ENCODE results near the gene SNAPC4. TPM values are rescaled to one million over a fixed set of nuclear protein-coding genes. Genes with fewer than 3 reads are reported as not detected.

The SNAPC4 gene
- total RNA-seq, 1 donor from 2014 or later = 15.7 TPM

DNA sequence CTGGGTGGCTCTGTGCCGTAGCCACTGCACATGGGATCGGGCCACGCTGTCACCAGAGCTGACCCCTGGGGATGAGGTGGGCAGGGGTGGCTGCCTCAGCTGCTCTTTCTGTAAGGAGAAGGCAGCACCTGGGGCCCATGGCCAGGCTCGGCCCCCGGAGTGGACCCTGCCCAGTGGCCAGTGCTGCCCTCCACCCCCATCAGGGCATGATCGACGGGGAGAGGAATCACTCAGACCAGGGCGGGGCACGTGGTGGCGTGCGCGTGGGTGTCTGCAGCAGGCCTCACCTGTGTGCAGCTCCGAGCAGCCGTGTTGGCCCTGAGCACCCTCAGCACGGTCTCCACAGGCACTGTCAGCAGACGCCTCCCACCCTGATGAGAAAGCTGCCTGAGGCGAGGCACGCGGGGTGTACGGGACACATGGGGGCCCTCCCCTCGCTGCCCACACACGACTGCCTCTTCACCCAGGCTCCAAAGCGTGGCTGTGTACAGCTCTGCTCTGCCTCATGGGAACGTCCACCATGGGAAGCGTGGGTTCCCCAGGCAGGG is 17.9 kb downstream of the SNAPC4 start:
- no peak for DNase-seq (ENCODE audit: extremely low spot score, unreplicated experiment)
- Mint-ChIP-seq H3K9me3 (no peaks in the 10 kb centered on the region), H3K4me3 (no peak overlapping the region), H3K36me3 (peaks cover 7% of the 10 kb centered on the region), H3K27me3 (no peaks in the 10 kb centered on the region), H3K4me1 (ENCODE audit: unreplicated experiment) (no peaks in the 10 kb centered on the region), H3K27ac (no peak overlapping the region)
- TF ChIP-seq, protein P1, sequence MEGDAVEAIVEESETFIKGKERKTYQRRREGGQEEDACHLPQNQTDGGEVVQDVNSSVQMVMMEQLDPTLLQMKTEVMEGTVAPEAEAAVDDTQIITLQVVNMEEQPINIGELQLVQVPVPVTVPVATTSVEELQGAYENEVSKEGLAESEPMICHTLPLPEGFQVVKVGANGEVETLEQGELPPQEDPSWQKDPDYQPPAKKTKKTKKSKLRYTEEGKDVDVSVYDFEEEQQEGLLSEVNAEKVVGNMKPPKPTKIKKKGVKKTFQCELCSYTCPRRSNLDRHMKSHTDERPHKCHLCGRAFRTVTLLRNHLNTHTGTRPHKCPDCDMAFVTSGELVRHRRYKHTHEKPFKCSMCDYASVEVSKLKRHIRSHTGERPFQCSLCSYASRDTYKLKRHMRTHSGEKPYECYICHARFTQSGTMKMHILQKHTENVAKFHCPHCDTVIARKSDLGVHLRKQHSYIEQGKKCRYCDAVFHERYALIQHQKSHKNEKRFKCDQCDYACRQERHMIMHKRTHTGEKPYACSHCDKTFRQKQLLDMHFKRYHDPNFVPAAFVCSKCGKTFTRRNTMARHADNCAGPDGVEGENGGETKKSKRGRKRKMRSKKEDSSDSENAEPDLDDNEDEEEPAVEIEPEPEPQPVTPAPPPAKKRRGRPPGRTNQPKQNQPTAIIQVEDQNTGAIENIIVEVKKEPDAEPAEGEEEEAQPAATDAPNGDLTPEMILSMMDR (conservative IDR thresholded peaks at IDR 0.05) = no peak

DNA sequence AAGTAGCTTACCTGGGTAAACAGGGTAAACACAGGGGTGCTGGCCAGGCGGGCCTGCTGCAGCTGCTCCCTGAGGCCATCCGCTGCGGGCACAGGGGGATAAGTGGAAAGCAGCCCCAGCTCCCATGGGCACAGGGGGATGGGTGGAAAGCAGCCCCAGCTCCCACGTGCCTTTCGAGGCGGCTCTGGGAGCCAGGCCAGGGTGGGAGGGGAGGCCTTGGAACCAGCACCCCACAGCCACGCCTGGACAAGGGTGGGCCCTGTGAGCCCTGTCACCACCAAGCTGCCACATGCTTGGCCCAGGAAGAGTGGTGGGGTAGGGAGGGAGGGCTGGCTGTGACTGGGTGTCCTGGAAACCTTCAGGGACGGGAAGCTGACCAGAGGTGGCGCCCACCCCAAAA is 18.7 kb downstream of the SNAPC4 start:
- TF ChIP-seq, protein P1 (conservative IDR thresholded peaks at IDR 0.05) = no peak
- H3K9me3 Mint-ChIP-seq = no peaks in the 10 kb centered on the region
- H3K4me1 Mint-ChIP-seq (ENCODE audit: unreplicated experiment) = no peaks in the 10 kb centered on the region
- no peak for DNase-seq (ENCODE audit: extremely low spot score, unreplicated experiment)
- H3K27ac Mint-ChIP-seq = no peak overlapping the region
- peaks cover 7% of the 10 kb centered on the region for H3K36me3 Mint-ChIP-seq
- no peak overlapping the region for H3K4me3 Mint-ChIP-seq
- H3K27me3 Mint-ChIP-seq = no peaks in the 10 kb centered on the region

DNA sequence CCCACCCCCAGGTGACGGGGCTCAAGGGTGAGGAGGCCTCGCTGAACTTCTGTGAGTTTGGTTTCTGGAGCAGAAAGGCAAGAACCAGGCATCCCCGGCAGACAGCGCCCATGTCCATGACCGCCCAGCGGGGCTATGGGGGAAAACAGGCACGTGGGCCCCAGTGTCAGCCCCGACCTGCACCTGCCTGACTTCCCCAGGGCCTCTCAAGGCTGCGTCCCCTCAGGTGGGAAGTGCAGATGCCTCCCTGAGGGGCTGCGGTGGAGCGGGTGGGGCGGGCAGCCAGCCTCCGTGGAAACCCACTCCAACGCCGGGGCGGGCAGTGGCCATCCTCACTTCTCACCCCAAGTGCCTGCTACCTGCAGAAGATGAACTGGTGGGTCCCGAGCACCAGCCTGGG is 19.6 kb downstream of the SNAPC4 start:
- H3K27ac Mint-ChIP-seq = no peak overlapping the region
- TF ChIP-seq, protein P1 (conservative IDR thresholded peaks at IDR 0.05) = no peak
- DNase-seq (ENCODE audit: extremely low spot score, unreplicated experiment) = no peak

DNA sequence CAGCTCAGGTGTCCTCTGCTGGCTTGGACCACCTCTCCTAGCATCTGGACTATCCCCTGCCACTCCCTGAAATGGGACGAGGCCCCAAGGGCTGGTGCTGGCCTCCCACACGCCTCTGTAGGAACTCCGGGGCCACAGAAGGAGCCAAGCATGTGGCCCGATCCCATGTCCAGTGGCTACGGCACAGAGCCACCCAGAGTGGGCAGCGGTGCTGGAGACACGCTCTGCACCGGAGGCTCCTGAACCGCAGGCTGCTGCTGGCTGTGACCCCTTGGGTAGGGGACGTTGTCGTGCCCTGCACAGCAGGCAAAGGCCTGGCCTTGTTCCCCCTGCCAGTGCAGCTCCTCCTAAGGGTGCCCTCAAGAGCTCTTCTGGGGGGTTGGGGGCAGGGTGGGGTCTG is 20.1 kb downstream of the SNAPC4 start:
- DNase-seq (ENCODE audit: extremely low spot score, unreplicated experiment) = no peak
- no peaks in the 10 kb centered on the region for H3K4me1 Mint-ChIP-seq (ENCODE audit: unreplicated experiment)
- no peak overlapping the region for H3K27ac Mint-ChIP-seq
- TF ChIP-seq, protein P1 (conservative IDR thresholded peaks at IDR 0.05) = no peak
- no peaks in the 10 kb centered on the region for H3K27me3 Mint-ChIP-seq
- H3K4me3 Mint-ChIP-seq = no peak overlapping the region
- peaks cover under 1% of the 10 kb centered on the region for H3K36me3 Mint-ChIP-seq
- no peaks in the 10 kb centered on the region for H3K9me3 Mint-ChIP-seq

More for the DNA sequence above, 19.6 kb downstream of the SNAPC4 start:
- Mint-ChIP-seq H3K27me3 (no peaks in the 10 kb centered on the region), H3K4me1 (ENCODE audit: unreplicated experiment) (no peaks in the 10 kb centered on the region), H3K36me3 (peaks cover 3% of the 10 kb centered on the region), H3K9me3 (no peaks in the 10 kb centered on the region), H3K4me3 (no peak overlapping the region)

DNA sequence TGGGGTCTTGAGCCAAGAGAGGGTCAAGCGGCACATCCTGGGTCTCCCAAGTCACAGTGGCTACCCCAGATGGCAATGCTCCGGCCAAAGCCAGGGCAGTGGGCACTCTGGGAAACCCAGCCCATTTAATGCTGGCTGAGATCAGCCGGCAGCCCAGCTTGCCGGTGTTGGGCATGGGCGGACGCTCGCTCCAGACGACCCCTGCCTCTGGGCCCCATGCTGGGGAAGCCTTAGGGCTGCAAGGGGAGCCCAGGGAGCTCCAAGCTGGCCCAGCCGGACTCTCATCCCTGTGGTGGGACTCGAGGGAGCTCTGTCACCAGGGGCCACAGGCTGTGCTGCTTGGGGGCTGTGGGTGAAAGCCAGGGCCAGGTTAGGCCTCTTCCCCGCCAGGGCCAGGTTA is 20.6 kb downstream of the SNAPC4 start:
- TF ChIP-seq, protein P1 (conservative IDR thresholded peaks at IDR 0.05) = no peak
- Mint-ChIP-seq H3K27me3 (no peaks in the 10 kb centered on the region), H3K4me3 (no peak overlapping the region), H3K36me3 (no peaks in the 10 kb centered on the region), H3K9me3 (no peaks in the 10 kb centered on the region), H3K4me1 (ENCODE audit: unreplicated experiment) (peaks cover 3% of the 10 kb centered on the region), H3K27ac (no peak overlapping the region)
- no peak for DNase-seq (ENCODE audit: extremely low spot score, unreplicated experiment)

DNA sequence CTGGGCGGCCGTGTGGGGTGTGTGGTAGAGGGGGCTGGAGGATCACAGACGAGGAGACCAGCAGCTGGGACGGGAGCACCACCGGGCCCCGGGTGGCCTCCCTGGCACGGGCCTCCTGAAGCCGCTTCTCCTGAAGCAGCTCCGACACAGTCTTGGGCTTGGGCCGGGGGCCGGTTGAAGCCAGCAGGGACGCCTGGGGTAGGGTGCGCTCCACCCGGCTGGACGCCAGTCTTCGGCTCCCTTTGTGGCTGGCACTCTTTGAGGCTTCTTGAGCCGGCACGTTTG is 21.0 kb downstream of the SNAPC4 start:
- Mint-ChIP-seq H3K9me3 (no peaks in the 10 kb centered on the region), H3K27ac (no peak overlapping the region), H3K27me3 (no peaks in the 10 kb centered on the region), H3K4me3 (no peak overlapping the region), H3K36me3 (no peaks in the 10 kb centered on the region), H3K4me1 (ENCODE audit: unreplicated experiment) (peaks cover 4% of the 10 kb centered on the region)
- no peak for DNase-seq (ENCODE audit: extremely low spot score, unreplicated experiment)
- TF ChIP-seq, protein P1 (conservative IDR thresholded peaks at IDR 0.05) = no peak
